ENCODE data around the gene TMEM218. TPM values are rescaled to one million over a fixed set of nuclear protein-coding genes. Genes with fewer than 3 reads are reported as not detected.

The TMEM218 gene
- total RNA-seq, 1 donor from 2014 or later: 0.64 TPM

- no peaks in the 10 kb centered on the region for H3K9me3 ChIP-seq
- H3K4me3 ChIP-seq: no peak overlapping the region
- no peak for TF ChIP-seq CTCF (IDR thresholded peaks at IDR 0.05)
- no peak for DNase-seq (ENCODE audit: low spot score in 2 of 2)
- intact Hi-C loops (cut with DNase I): no loop called here
- no peak overlapping the region for H3K27ac ChIP-seq
- peaks cover 4 to 51% of the 10 kb centered on the region in 2 donors for H3K36me3 ChIP-seq
- no peaks in the 10 kb centered on the region for H3K4me1 ChIP-seq
- H3K27me3 ChIP-seq: no peaks in the 10 kb centered on the region
Observed at GRCh38 chr11:125102025-125102424, 9.4 kb downstream of the TMEM218 start.

GRCh38 chr11:125101596-125101995 lies 9.8 kb downstream of the TMEM218 start:
- no peak for DNase-seq (ENCODE audit: low spot score in 2 of 2)
- no peaks in the 10 kb centered on the region for H3K9me3 ChIP-seq
- H3K4me3 ChIP-seq: no peak overlapping the region
- H3K27ac ChIP-seq: no peak overlapping the region
- H3K27me3 ChIP-seq: no peaks in the 10 kb centered on the region
- H3K4me1 ChIP-seq: no peaks in the 10 kb centered on the region
- peaks cover 4 to 55% of the 10 kb centered on the region in 2 donors for H3K36me3 ChIP-seq
- intact Hi-C loops (cut with DNase I): no loop called here
- no peak for TF ChIP-seq CTCF (IDR thresholded peaks at IDR 0.05)

- H3K27me3 ChIP-seq: no peaks in the 10 kb centered on the region
- no peak for DNase-seq (ENCODE audit: low spot score in 2 of 2)
- intact Hi-C loops (cut with DNase I): no loop called here
- no peak for TF ChIP-seq CTCF (IDR thresholded peaks at IDR 0.05)
- H3K36me3 ChIP-seq: peaks cover 7 to 63% of the 10 kb centered on the region in 2 donors
- H3K9me3 ChIP-seq: no peaks in the 10 kb centered on the region
- no peaks in the 10 kb centered on the region for H3K4me1 ChIP-seq
- H3K4me3 ChIP-seq: no peak overlapping the region
- no peak overlapping the region for H3K27ac ChIP-seq
Observed at GRCh38 chr11:125100136-125100535, 11.3 kb downstream of the TMEM218 start.

GRCh38 chr11:125094731-125095130 lies 16.7 kb downstream of the TMEM218 start:
- Histone ChIP-seq H3K4me1 (peaks cover 0 to 2% of the 10 kb centered on the region in 2 donors), H3K36me3 (peaks cover 5 to 36% of the 10 kb centered on the region in 2 donors), H3K27ac (no peak overlapping the region), H3K9me3 (no peaks in the 10 kb centered on the region), H3K27me3 (no peaks in the 10 kb centered on the region), H3K4me3 (no peak overlapping the region)
- DNase-seq (ENCODE audit: low spot score in 2 of 2): no peak
- intact Hi-C loops (cut with DNase I): no loop called here
- no peak for TF ChIP-seq CTCF (IDR thresholded peaks at IDR 0.05)

- H3K36me3 ChIP-seq: peaks cover 5 to 25% of the 10 kb centered on the region in 2 donors
- TF ChIP-seq CTCF (IDR thresholded peaks at IDR 0.05): no peak
- no peaks in the 10 kb centered on the region for H3K9me3 ChIP-seq
- H3K4me1 ChIP-seq: peaks cover 0 to 2% of the 10 kb centered on the region in 2 donors
- H3K27me3 ChIP-seq: no peaks in the 10 kb centered on the region
- H3K27ac ChIP-seq: no peak overlapping the region
- DNase-seq (ENCODE audit: low spot score in 2 of 2): no peak
- intact Hi-C loops (cut with DNase I): no loop called here
- H3K4me3 ChIP-seq: no peak overlapping the region
Observed at GRCh38 chr11:125093502-125093901, 17.9 kb downstream of the TMEM218 start.

GRCh38 chr11:125092669-125093068 lies 18.8 kb downstream of the TMEM218 start:
- no peak for TF ChIP-seq CTCF (IDR thresholded peaks at IDR 0.05)
- peaks cover 0 to 2% of the 10 kb centered on the region in 2 donors for H3K4me1 ChIP-seq
- H3K27ac ChIP-seq: no peak overlapping the region
- H3K27me3 ChIP-seq: no peaks in the 10 kb centered on the region
- no peaks in the 10 kb centered on the region for H3K9me3 ChIP-seq
- intact Hi-C loops (cut with DNase I): no loop called here
- H3K4me3 ChIP-seq: no peak overlapping the region
- DNase-seq (ENCODE audit: low spot score in 2 of 2): no peak
- H3K36me3 ChIP-seq: peaks cover 5 to 18% of the 10 kb centered on the region in 2 donors

Data from ascending aorta (tissue), 2 donors.